Caco-2 (cell line): ENCODE data around the gene OR2W3. TPM values are rescaled to one million over a fixed set of nuclear protein-coding genes. Genes with fewer than 3 reads are reported as not detected.

Source experiments
- BruUV-seq: library from RNA; stranded (reverse); fragments of 400-500 nt; replicated peaks from 2 replicates; lab custom pipeline; 2021; lab: Mats Ljungman, UMichigan
- CTCF ChIA-PET: fragments of 300-600 bp; sonication (Branson Sonifier 250); formaldehyde crosslinking; loops from one replicate; lab custom pipeline; 2022; ENCODE audit warnings: antibody characterized with exemption; lab: Charles Lee
- POLR2A ChIA-PET: fragments of 300-600 bp; sonication (Branson Sonifier 250); formaldehyde crosslinking; loops from one replicate; lab custom pipeline; 2022; ENCODE audit warnings: antibody characterized with exemption; lab: Charles Lee
- DNase-seq, 2 experiments: peaks; one replicate each; pipeline versions ENCODE4 v3.0.0 to v3.0.0-alpha.2; 2020 to 2022
- H3K27me3 ChIP-seq: replicated peaks from 2 replicates; pipeline ENCODE4 v1.6.0; 2011; ENCODE audit warnings: low read length; ENCODE audit not compliant: control insufficient read depth, insufficient read depth
- H3K36me3 ChIP-seq: 2 replicates; pipeline ENCODE4 v1.5.1; 2011; ENCODE audit warnings: low read length; ENCODE audit not compliant: control insufficient read depth, insufficient read depth
- H3K4me1 ChIP-seq: fragments of 250-450 bp; sonication (Bioruptor Pico); 2 replicates; pipeline ENCODE4 v1.5.1; 2020; ENCODE audit warnings: mild to moderate bottlenecking
- H3K4me3 ChIP-seq: 2 replicates; pipeline ENCODE4 v1.5.1; 2011; ENCODE audit warnings: low read depth, mild to moderate bottlenecking, control low read depth, low read length
- H3K9me3 ChIP-seq: fragments of 250-450 bp; sonication (Bioruptor Pico); 2 replicates; pipeline ENCODE4 v1.5.1; 2020; ENCODE audit warnings: mild to moderate bottlenecking, moderate library complexity
- H3K27ac Mint-ChIP-seq: one replicate; pipeline ENCODE4 v1.8.0; 2022; ENCODE audit warnings: mixed read lengths; ENCODE audit not compliant: unreplicated experiment
- H3K27me3 Mint-ChIP-seq: one replicate; pipeline ENCODE4 v1.8.0; 2022; ENCODE audit warnings: mixed read lengths; ENCODE audit not compliant: insufficient read depth, unreplicated experiment
- H3K36me3 Mint-ChIP-seq: one replicate; pipeline ENCODE4 v1.8.0; 2022; ENCODE audit warnings: mild to moderate bottlenecking, mixed read lengths; ENCODE audit not compliant: insufficient read depth, unreplicated experiment
- H3K4me1 Mint-ChIP-seq: one replicate; pipeline ENCODE4 v1.8.0; 2022; ENCODE audit warnings: low read depth, mixed read lengths; ENCODE audit not compliant: unreplicated experiment
- H3K4me3 Mint-ChIP-seq: one replicate; pipeline ENCODE4 v1.8.0; 2022; ENCODE audit warnings: mild to moderate bottlenecking, moderate library complexity, mixed read lengths; ENCODE audit not compliant: unreplicated experiment
- H3K9me3 Mint-ChIP-seq: one replicate; pipeline ENCODE4 v1.8.0; 2022; ENCODE audit warnings: mixed read lengths; ENCODE audit not compliant: unreplicated experiment
- CTCF ChIP-seq, 2 experiments: fragments of 200-600 bp in 1 of 2; IDR thresholded peaks; 1 replicate in 1 of 2; 2 replicates in 1 of 2; pipeline versions ENCODE4 v1.5.1 to v1.8.0; 2011 to 2022; ENCODE audit warnings: antibody characterized with exemption in 1 of 2, control low read depth in 1 of 2, inconsistent platforms in 1 of 2, low read depth in 1 of 2, low read length in 1 of 2, mild to moderate bottlenecking in 1 of 2, moderate library complexity in 1 of 2; ENCODE audit not compliant: insufficient read depth in 1 of 2, severe bottlenecking in 1 of 2, unreplicated experiment in 1 of 2
- intact Hi-C: fragments of 100-400 bp; cut with micrococcal nuclease; formaldehyde crosslinking; loops from one replicate; pipeline ENCODE4 v1.10.0; 2022; ENCODE audit not compliant: unreplicated experiment
- total RNA-seq: library from RNA; stranded (reverse); gene quantifications from 2 replicates; pipeline ENCODE4 v1.2.3, GENCODE V29; 2022

OR2W3 gene
- total RNA-seq, 1 experiment from 2014 or later: not detected

GRCh38 chr1:247919952-247920351, 24.6 kb downstream of the OR2W3 start, which contains the start of gene OR2T8:
TSS of gene OR2T8 (plus strand) at chr1:247920252. CDS start at chr1:247921018, 766 bp downstream.
- no peak for DNase-seq
- Mint-ChIP-seq H3K4me3 (no peak within 1 kb of the TSS), H3K9me3 (no peaks in the 10 kb centered on the region), H3K27ac (no peak within 1 kb of the TSS), H3K36me3 (no peaks in the 10 kb centered on the region), H3K4me1 (no peaks in the 10 kb centered on the region), H3K27me3 (peaks cover 5% of the 10 kb centered on the region)
- H3K36me3 ChIP-seq: no peaks in the 10 kb centered on the region
- no TSS peak for BruUV-seq
- no peak within 1 kb of the TSS for H3K4me3 ChIP-seq
- H3K9me3 ChIP-seq: no peaks in the 10 kb centered on the region
- no peak for TF ChIP-seq CTCF (IDR thresholded peaks at IDR 0.05; ENCODE audit: insufficient read depth in 1 of 2, low read depth in 1 of 2, low read length in 1 of 2, severe bottlenecking in 1 of 2, unreplicated experiment in 1 of 2)
- H3K27me3 ChIP-seq: no peaks in the 10 kb centered on the region
- H3K4me1 ChIP-seq: no peaks in the 10 kb centered on the region
- intact Hi-C loops: no loop called here
- CTCF ChIA-PET: no interaction called here
- POLR2A ChIA-PET: no interaction called here

- DNase-seq: no peak
- Histone ChIP-seq H3K4me3 (no peak overlapping the region), H3K27me3 (no peaks in the 10 kb centered on the region), H3K9me3 (no peaks in the 10 kb centered on the region), H3K36me3 (no peaks in the 10 kb centered on the region), H3K4me1 (no peaks in the 10 kb centered on the region)
- Mint-ChIP-seq H3K4me1 (no peaks in the 10 kb centered on the region), H3K27me3 (peaks cover 5% of the 10 kb centered on the region), H3K27ac (no peak overlapping the region), H3K9me3 (no peaks in the 10 kb centered on the region), H3K4me3 (no peak overlapping the region), H3K36me3 (no peaks in the 10 kb centered on the region)
- no peak for TF ChIP-seq CTCF (IDR thresholded peaks at IDR 0.05; ENCODE audit: insufficient read depth in 1 of 2, low read depth in 1 of 2, low read length in 1 of 2, severe bottlenecking in 1 of 2, unreplicated experiment in 1 of 2)
- intact Hi-C loops: no loop called here
- CTCF ChIA-PET: no interaction called here
- POLR2A ChIA-PET: no interaction called here
- BruUV-seq: no TSS peak
These were observed 28.6 kb downstream of the OR2W3 start for GRCh38 chr1:247923941-247924340.

GRCh38 chr1:247924868-247925267, 29.5 kb downstream of the OR2W3 start, which contains the start of gene OR2AJ1:
TSS of gene OR2AJ1 (plus strand) at chr1:247924889. CDS start at chr1:247933769, 8,880 bp downstream.
- no peaks in the 10 kb centered on the region for H3K27me3 ChIP-seq
- H3K4me1 ChIP-seq: no peaks in the 10 kb centered on the region
- no peak within 1 kb of the TSS for H3K27ac Mint-ChIP-seq
- ChIA-PET CTCF (no interaction called here), POLR2A (no interaction called here)
- BruUV-seq: no TSS peak
- intact Hi-C loops: no loop called here
- H3K4me3 ChIP-seq: no peak within 1 kb of the TSS
- H3K36me3 ChIP-seq: no peaks in the 10 kb centered on the region
- no peak for TF ChIP-seq CTCF (IDR thresholded peaks at IDR 0.05; ENCODE audit: insufficient read depth in 1 of 2, low read depth in 1 of 2, low read length in 1 of 2, severe bottlenecking in 1 of 2, unreplicated experiment in 1 of 2)
- H3K4me3 Mint-ChIP-seq: no peak within 1 kb of the TSS
- H3K36me3 Mint-ChIP-seq: no peaks in the 10 kb centered on the region
- H3K4me1 Mint-ChIP-seq: no peaks in the 10 kb centered on the region
- DNase-seq: no peak
- H3K27me3 Mint-ChIP-seq: peaks cover 5% of the 10 kb centered on the region
- H3K9me3 ChIP-seq: no peaks in the 10 kb centered on the region
- no peaks in the 10 kb centered on the region for H3K9me3 Mint-ChIP-seq
